Breast epithelium (tissue), 4 donors: Measurements from ENCODE around the gene MYO1G. TPM values are rescaled to one million over a fixed set of nuclear protein-coding genes. Genes with fewer than 3 reads are reported as not detected.

Source experiments
- DNase-seq, 2 donors: peaks; one replicate each; pipeline ENCODE4 v3.0.0-alpha.2; 2019; ENCODE audit warnings: low spot score in 2 of 2
- H3K27ac ChIP-seq, 2 donors: fragments of 200-600 bp; sonication (generic) in 1 of 2; one replicate each; pipeline ENCODE4 v1.5.1; 2016 to 2019; ENCODE audit warnings: mild to moderate bottlenecking in 1 of 2
- H3K27me3 ChIP-seq, 2 donors: fragments of 200-600 bp; sonication (generic) in 1 of 2; one replicate each; pipeline versions ENCODE4 v1.5.1 to v1.6.0; 2017 to 2019; ENCODE audit warnings: control low read depth in 1 of 2, mild to moderate bottlenecking in 1 of 2
- H3K36me3 ChIP-seq: fragments of 200-600 bp; one replicate; pipeline ENCODE4 v1.5.1; 2019
- H3K4me1 ChIP-seq, 2 donors: fragments of 200-600 bp; sonication (generic); one replicate each; pipeline ENCODE4 v1.5.1; 2016 to 2019; ENCODE audit warnings: control low read depth in 1 of 2
- H3K4me3 ChIP-seq, 3 donors: fragments of 200-600 bp; sonication (generic); 1 replicate in 2 of 3; 2 replicates in 1 of 3; pipeline ENCODE4 v1.5.1; 2016 to 2019; ENCODE audit warnings: mild to moderate bottlenecking in 3 of 3, moderate library complexity in 2 of 3
- H3K9me3 ChIP-seq, 2 donors: fragments of 200-600 bp; sonication (generic) in 1 of 2; one replicate each; pipeline ENCODE4 v1.5.1; 2016 to 2019; ENCODE audit warnings: control low read depth in 1 of 2
- POLR2A ChIP-seq: fragments of 450-650 bp; IDR thresholded peaks from one replicate; pipeline ENCODE4 v1.6.1; 2016; ENCODE audit warnings: antibody characterized with exemption, mild to moderate bottlenecking, moderate library complexity
- POLR2AphosphoS5 ChIP-seq, 3 donors: sonication (generic); formaldehyde crosslinking; IDR thresholded peaks; one replicate each; pipeline ENCODE4 v1.6.1; 2017; ENCODE audit warnings: antibody characterized with exemption in 3 of 3
- intact Hi-C: fragments of 100-400 bp; cut with DNase I; formaldehyde crosslinking; loops from one replicate; pipeline ENCODE4 v1.15.1; 2023; ENCODE audit warnings: low total_unique reads
- total RNA-seq, 3 donors: library from RNA; depleted of rRNA; stranded (reverse); fragments of >200 nt; gene quantifications; one replicate each; pipeline ENCODE4 v1.1.0, GENCODE V29; 2016
- TF ChIP-seq, protein P1 (sequence below), 3 donors: fragments of 450-650 bp; IDR thresholded peaks; one replicate each; pipeline ENCODE4 v1.5.1; 2016 to 2017; ENCODE audit warnings: antibody characterized with exemption in 3 of 3, mild to moderate bottlenecking in 3 of 3, moderate library complexity in 3 of 3

Gene MYO1G
- total RNA-seq, 3 donors from 2014 or later = 2.0 to 2.9 (median 2.2) TPM

GRCh38 chr7:44956157-44956766, 22.6 kb downstream of the MYO1G start:
- no peak overlapping the region for H3K27ac ChIP-seq
- peak in 1 of 2 donors; percentile 2 for DNase-seq
- no peaks in the 10 kb centered on the region for H3K36me3 ChIP-seq
- intact Hi-C loops = no loop called here
- H3K9me3 ChIP-seq = no peaks in the 10 kb centered on the region
- TF ChIP-seq, protein P1, sequence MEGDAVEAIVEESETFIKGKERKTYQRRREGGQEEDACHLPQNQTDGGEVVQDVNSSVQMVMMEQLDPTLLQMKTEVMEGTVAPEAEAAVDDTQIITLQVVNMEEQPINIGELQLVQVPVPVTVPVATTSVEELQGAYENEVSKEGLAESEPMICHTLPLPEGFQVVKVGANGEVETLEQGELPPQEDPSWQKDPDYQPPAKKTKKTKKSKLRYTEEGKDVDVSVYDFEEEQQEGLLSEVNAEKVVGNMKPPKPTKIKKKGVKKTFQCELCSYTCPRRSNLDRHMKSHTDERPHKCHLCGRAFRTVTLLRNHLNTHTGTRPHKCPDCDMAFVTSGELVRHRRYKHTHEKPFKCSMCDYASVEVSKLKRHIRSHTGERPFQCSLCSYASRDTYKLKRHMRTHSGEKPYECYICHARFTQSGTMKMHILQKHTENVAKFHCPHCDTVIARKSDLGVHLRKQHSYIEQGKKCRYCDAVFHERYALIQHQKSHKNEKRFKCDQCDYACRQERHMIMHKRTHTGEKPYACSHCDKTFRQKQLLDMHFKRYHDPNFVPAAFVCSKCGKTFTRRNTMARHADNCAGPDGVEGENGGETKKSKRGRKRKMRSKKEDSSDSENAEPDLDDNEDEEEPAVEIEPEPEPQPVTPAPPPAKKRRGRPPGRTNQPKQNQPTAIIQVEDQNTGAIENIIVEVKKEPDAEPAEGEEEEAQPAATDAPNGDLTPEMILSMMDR (IDR thresholded peaks at IDR 0.05) = no peak
- TF ChIP-seq POLR2AphosphoS5 (IDR thresholded peaks at IDR 0.05) = no peak
- no peak for TF ChIP-seq POLR2A
- H3K27me3 ChIP-seq = no peaks in the 10 kb centered on the region
- H3K4me1 ChIP-seq = no peaks in the 10 kb centered on the region
- H3K4me3 ChIP-seq = no peak overlapping the region

DNA sequence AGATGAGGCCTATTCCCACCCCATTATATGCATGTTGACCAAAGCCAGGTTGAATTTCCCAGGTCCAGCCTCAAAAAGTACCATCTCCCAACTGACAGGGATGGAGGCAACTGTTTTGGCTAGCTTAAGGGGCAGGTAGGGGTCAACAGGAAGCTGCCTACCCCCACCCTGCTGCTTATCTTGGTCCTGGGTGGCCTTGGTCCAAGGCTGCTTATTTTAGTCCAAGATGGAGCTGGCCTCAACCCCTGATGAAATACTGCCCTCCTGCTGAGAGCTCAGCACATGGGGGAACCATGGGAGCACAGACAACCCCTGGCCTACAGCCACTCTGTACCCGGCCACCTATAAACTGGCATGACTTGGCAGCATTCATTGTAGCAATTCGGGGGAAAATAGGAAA, 23.1 kb downstream of the MYO1G start:
- DNase-seq = peak in 1 of 2 donors; percentile 5
- Histone ChIP-seq H3K36me3 (no peaks in the 10 kb centered on the region), H3K4me3 (no peak overlapping the region), H3K4me1 (no peaks in the 10 kb centered on the region), H3K27ac (no peak overlapping the region), H3K9me3 (no peaks in the 10 kb centered on the region), H3K27me3 (no peaks in the 10 kb centered on the region)
- TF ChIP-seq POLR2A = no peak
- TF ChIP-seq, protein P1 (IDR thresholded peaks at IDR 0.05) = no peak
- intact Hi-C loops = no loop called here

GRCh38 chr7:44953156-44953555, 25.7 kb downstream of the MYO1G start:
- no peak for TF ChIP-seq POLR2A
- TF ChIP-seq, protein P1 (IDR thresholded peaks at IDR 0.05) = no peak
- TF ChIP-seq POLR2AphosphoS5 (IDR thresholded peaks at IDR 0.05) = no peak
- H3K4me1 ChIP-seq = no peaks in the 10 kb centered on the region
- no peaks in the 10 kb centered on the region for H3K27me3 ChIP-seq
- no peak overlapping the region for H3K27ac ChIP-seq
- no peaks in the 10 kb centered on the region for H3K36me3 ChIP-seq
- intact Hi-C loops = loop anchor here (2.0 kb wide), 1 partner anchor 30 kb away; no protein-coding TSS in a partner anchor
- H3K4me3 ChIP-seq = no peak overlapping the region
- DNase-seq = peak in 1 of 2 donors; percentile 12
- H3K9me3 ChIP-seq = no peaks in the 10 kb centered on the region

DNA sequence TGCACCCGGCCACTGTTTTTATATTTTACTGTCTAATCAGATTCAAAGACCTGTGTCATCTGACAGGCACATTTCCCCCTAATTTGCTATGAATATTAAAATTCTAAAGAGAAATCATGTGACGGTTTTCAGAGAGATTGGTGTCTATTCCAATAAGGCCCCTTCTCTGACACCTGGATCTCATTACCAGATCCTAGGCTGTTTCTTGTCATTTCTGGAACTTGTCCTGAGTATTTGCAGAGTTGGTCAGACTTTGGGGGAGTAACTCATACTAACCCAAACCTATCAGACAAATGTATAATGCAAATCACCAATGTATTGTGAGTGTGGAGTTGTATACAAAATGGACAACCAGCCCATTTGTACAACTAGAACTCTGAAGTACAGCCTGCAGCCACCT, 29.5 kb downstream of the MYO1G start:
- H3K4me1 ChIP-seq = no peaks in the 10 kb centered on the region
- H3K27ac ChIP-seq = no peak overlapping the region
- no peaks in the 10 kb centered on the region for H3K36me3 ChIP-seq
- TF ChIP-seq POLR2A (no peak), POLR2AphosphoS5 (IDR thresholded peaks at IDR 0.05) (no peak)
- TF ChIP-seq, protein P1 (IDR thresholded peaks at IDR 0.05) = no peak
- H3K9me3 ChIP-seq = no peaks in the 10 kb centered on the region
- no peaks in the 10 kb centered on the region for H3K27me3 ChIP-seq
- intact Hi-C loops = no loop called here
- no peak overlapping the region for H3K4me3 ChIP-seq
- DNase-seq = no peak

- Histone ChIP-seq H3K9me3 (no peaks in the 10 kb centered on the region), H3K27me3 (no peaks in the 10 kb centered on the region), H3K36me3 (no peaks in the 10 kb centered on the region), H3K4me1 (no peaks in the 10 kb centered on the region), H3K27ac (no peak overlapping the region), H3K4me3 (no peak overlapping the region)
- TF ChIP-seq POLR2AphosphoS5 (IDR thresholded peaks at IDR 0.05) (no peak), POLR2A (no peak)
- TF ChIP-seq, protein P1 (IDR thresholded peaks at IDR 0.05) = no peak
- intact Hi-C loops = no loop called here
- no peak for DNase-seq
Observed at GRCh38 chr7:44945479-44945878, 33.3 kb downstream of the MYO1G start.
